ENCODE measurements around the gene ALKBH3. TPM values are rescaled to one million over a fixed set of nuclear protein-coding genes. Genes with fewer than 3 reads are reported as not detected.

ALKBH3 gene
- total and polyA plus RNA-seq, 2 experiments from 2014 or later = 10.7 to 10.8 TPM

GRCh38 chr11:43968719-43969118, 88.1 kb downstream of the ALKBH3 start:
- Mint-ChIP-seq H3K4me1 (no peaks in the 10 kb centered on the region), H3K9me3 (peaks cover 9% of the 10 kb centered on the region; the same call in 2 of the 3 replicates), H3K27me3 (ENCODE audit: insufficient read depth, low read depth, poor library complexity) (peaks cover 3% of the 10 kb centered on the region), H3K4me3 (no peak overlapping the region), H3K27ac (no peak overlapping the region), H3K36me3 (ENCODE audit: low read depth) (no peaks in the 10 kb centered on the region)
- Histone ChIP-seq H3F3A (replicated peaks; ENCODE audit: low read depth) (no peaks in the 10 kb centered on the region), H3K79me2 (replicated peaks; ENCODE audit: insufficient read depth) (no peaks in the 10 kb centered on the region), H2AFZ (peak overlapping the region; percentile 29), H3K4me2 (no peak overlapping the region), H3K9me2 (ENCODE audit: insufficient read depth) (no peaks in the 10 kb centered on the region), H3K27me3 (ENCODE audit: insufficient read depth) (no peaks in the 10 kb centered on the region), H3K4me3 (no peak overlapping the region), H3K36me3 (ENCODE audit: insufficient read depth) (no peaks in the 10 kb centered on the region), H4K20me1 (replicated peaks; ENCODE audit: insufficient read depth) (no peaks in the 10 kb centered on the region), H3K27ac (ENCODE audit: low read depth) (no peak overlapping the region), H3K4me1 (ENCODE audit: insufficient read depth) (no peaks in the 10 kb centered on the region)
- ATAC-seq (no peak), DNase-seq (ENCODE audit: low spot score) (no peak)
- no peak for TF ChIP-seq STAT1 (IDR thresholded peaks at IDR 0.05; ENCODE audit: unreplicated experiment)
- TF ChIP-seq ZNF462 (CRISPR knock-in tag; IDR thresholded peaks at IDR 0.05) = no peak
- TF ChIP-seq ZNF114 (CRISPR knock-in tag; IDR thresholded peaks at IDR 0.05) = no peak
- TF ChIP-seq ZNF331 (CRISPR knock-in tag; IDR thresholded peaks at IDR 0.05; ENCODE audit: low read depth) = no peak
- TF ChIP-seq REST (IDR thresholded peaks at IDR 0.05; ENCODE audit: unreplicated experiment) = no peak
- no peak for TF ChIP-seq EZH2phosphoT487 (IDR thresholded peaks at IDR 0.05; ENCODE audit: unreplicated experiment)
